ENCODE data around the gene QPCT. TPM values are rescaled to one million over a fixed set of nuclear protein-coding genes. Genes with fewer than 3 reads are reported as not detected.

QPCT gene
- total and polyA plus RNA-seq, 2 of the 4 experiments (the other 2 are of a cell fraction), result 1.9 to 2.2 TPM

- Histone ChIP-seq H4K5ac (ENCODE audit: low read depth, low read length) (no peak overlapping the region), H2BK120ac (ENCODE audit: low read depth, low read length) (no peak overlapping the region), H3K23ac (ENCODE audit: low read depth, low read length) (no peak overlapping the region), H3K9me3 (ENCODE audit: control insufficient read depth, insufficient read depth, low read length) (no peaks in the 10 kb centered on the region), H3K4ac (ENCODE audit: low read depth, low read length) (no peak overlapping the region), H3K4me1 (ENCODE audit: control insufficient read depth, insufficient read depth, low read length) (peaks cover 20% of the 10 kb centered on the region), H3K27me3 (ENCODE audit: control insufficient read depth, insufficient read depth, low read length) (no peaks in the 10 kb centered on the region), H2AK5ac (ENCODE audit: low read depth, low read length) (no peak overlapping the region), H2BK15ac (ENCODE audit: low read depth, low read length) (no peak overlapping the region), H3K9ac (ENCODE audit: low read depth, low read length) (no peak overlapping the region), H4K8ac (ENCODE audit: low read depth in 2 of 2, low read length in 2 of 2) (no peak overlapping the region), H3K79me1 (ENCODE audit: low read depth in 1 of 2, low read length in 2 of 2) (peaks cover 0 to 2% of the 10 kb centered on the region in 2 experiments; a peak in 1 of 4 replicates), H3K27ac (ENCODE audit: insufficient read depth, low read length) (no peak overlapping the region), H2BK20ac (ENCODE audit: low read depth, low read length) (no peak overlapping the region), H3K36me3 (ENCODE audit: control insufficient read depth, insufficient read depth, low read length) (no peaks in the 10 kb centered on the region), H3K56ac (ENCODE audit: extremely low read depth, insufficient read depth, low read length) (no peak overlapping the region), H3K9me1 (ENCODE audit: insufficient read depth, low read length) (peaks cover 14% of the 10 kb centered on the region), H4K20me1 (ENCODE audit: insufficient read depth, low read length) (no peaks in the 10 kb centered on the region), H3K4me2 (ENCODE audit: low read depth, low read length) (no peak overlapping the region), H2AFZ (replicated peaks; ENCODE audit: low read length, poor library complexity) (no peak overlapping the region), H2AK9ac (replicated peaks; ENCODE audit: low read depth, low read length, poor library complexity) (no peak overlapping the region), H3K18ac (ENCODE audit: low read depth, low read length) (no peak overlapping the region), H4K91ac (ENCODE audit: insufficient read depth, low read depth, low read length) (no peak overlapping the region), H3K4me3 (ENCODE audit: insufficient read depth, low read depth, low read length) (no peak overlapping the region), H2BK5ac (ENCODE audit: low read depth, low read length, poor library complexity, severe bottlenecking) (no peak overlapping the region), H3K14ac (replicated peaks; ENCODE audit: low read depth, low read length) (no peak overlapping the region)
- in situ Hi-C loops (cut with MboI; ENCODE audit: low sequenced_read_pairs) (loop anchor here (10.0 kb wide), 1 partner anchor 872 kb away; no protein-coding TSS in a partner anchor), intact Hi-C loops (cut with micrococcal nuclease) (no loop called here), dilution Hi-C loops (cut with HindIII; ENCODE audit: low sequenced_read_pairs, unreplicated experiment) (no loop called here)
- DNase-seq (no peak), ATAC-seq (ENCODE audit: low read depth) (no peak)
- TF ChIP-seq NFE2L2 (IDR thresholded peaks at IDR 0.05; ENCODE audit: low read depth, low read length) (no peak), RAD21 (IDR thresholded peaks at IDR 0.05; ENCODE audit: low read length) (no peak), CHD1 (IDR thresholded peaks at IDR 0.05; ENCODE audit: low read depth, low read length) (no peak), BHLHE40 (IDR thresholded peaks at IDR 0.05; ENCODE audit: low read depth, low read length) (no peak), MAZ (IDR thresholded peaks at IDR 0.05; ENCODE audit: borderline replicate concordance, low read depth, low read length) (no peak), POLR2A (IDR thresholded peaks at IDR 0.05; ENCODE audit: low read depth, low read length) (no peak), CEBPB (IDR thresholded peaks at IDR 0.05; ENCODE audit: low read depth, low read length) (no peak)
- ChIA-PET CTCF (no interaction called here), POLR2A (ENCODE audit: unreplicated experiment) (no interaction called here)
- WGBS, 2 experiments (ENCODE audit: extremely low coverage in 2 of 2, insufficient read length in 1 of 2), result 80% methylated on average over 1 of the region's 2 CpGs; no CpG with 5 or more reads in 1 of the 2 experiments
- no TSS peak for BruUV-seq (replicated peaks)
Measured at GRCh38 chr2:37392428-37392827, 48.0 kb downstream of the QPCT start.

Data from IMR-90 (cell line).